ENCODE data around the gene MRM2.

Gene MRM2

GRCh38 chr7:2200584-2200980 is 41.4 kb downstream of the MRM2 start:
- ATAC-seq: no peak
- TF ChIP-seq PATZ1 (CRISPR knock-in tag; IDR thresholded peaks at IDR 0.05; ENCODE audit: borderline replicate concordance) (no peak), TSHZ2 (CRISPR knock-in tag; IDR thresholded peaks at IDR 0.05) (no peak), TOX (CRISPR knock-in tag; IDR thresholded peaks at IDR 0.05; ENCODE audit: borderline replicate concordance) (no peak), ZC3H10 (CRISPR knock-in tag; IDR thresholded peaks at IDR 0.05) (no peak)

- no peak for ATAC-seq
- TF ChIP-seq TCF4 (CRISPR knock-in tag; IDR thresholded peaks at IDR 0.05; ENCODE audit: borderline replicate concordance) (no peak), OSR1 (CRISPR knock-in tag; IDR thresholded peaks at IDR 0.05) (no peak), ISL1 (CRISPR knock-in tag; IDR thresholded peaks at IDR 0.05) (no peak), CSDC2 (CRISPR knock-in tag; IDR thresholded peaks at IDR 0.05) (no peak), ZNF565 (CRISPR knock-in tag; conservative IDR thresholded peaks at IDR 0.05; ENCODE audit: low read depth) (no peak), POU6F1 (CRISPR knock-in tag; IDR thresholded peaks at IDR 0.05; ENCODE audit: borderline replicate concordance, low read depth) (no peak), ESRRG (CRISPR knock-in tag; IDR thresholded peaks at IDR 0.05) (no peak), RARB (CRISPR knock-in tag; IDR thresholded peaks at IDR 0.05) (no peak), TSHZ2 (CRISPR knock-in tag; IDR thresholded peaks at IDR 0.05) (no peak), CSRNP3 (CRISPR knock-in tag; IDR thresholded peaks at IDR 0.05) (no peak), PPARA (CRISPR knock-in tag; IDR thresholded peaks at IDR 0.05; ENCODE audit: borderline replicate concordance) (no peak), ZFP30 (CRISPR knock-in tag; IDR thresholded peaks at IDR 0.05) (no peak)
Measured at GRCh38 chr7:2199956-2200583, 41.9 kb downstream of the MRM2 start.

- ATAC-seq: no peak
- TF ChIP-seq ISL1 (CRISPR knock-in tag; IDR thresholded peaks at IDR 0.05): no peak
- TF ChIP-seq PPARA (CRISPR knock-in tag; IDR thresholded peaks at IDR 0.05; ENCODE audit: borderline replicate concordance): no peak
- no peak for TF ChIP-seq TOX (CRISPR knock-in tag; IDR thresholded peaks at IDR 0.05; ENCODE audit: borderline replicate concordance)
- TF ChIP-seq ARNTL (CRISPR knock-in tag; IDR thresholded peaks at IDR 0.05; ENCODE audit: borderline replicate concordance, low read depth): no peak
Measured at GRCh38 chr7:2199528-2199927, 42.5 kb downstream of the MRM2 start.

GRCh38 chr7:2198760-2199159 is 43.2 kb downstream of the MRM2 start:
- ATAC-seq: no peak
- TF ChIP-seq ZNF70 (CRISPR knock-in tag; IDR thresholded peaks at IDR 0.05) (no peak), TOX (CRISPR knock-in tag; IDR thresholded peaks at IDR 0.05; ENCODE audit: borderline replicate concordance) (no peak)
